Spinal cord (tissue), 10 donors: ENCODE results near the gene TM4SF5. TPM values are rescaled to one million over a fixed set of nuclear protein-coding genes. Genes with fewer than 3 reads are reported as not detected.
"Not testable (repeated sequence)": the region's sequence is repeated elsewhere in the genome, so short reads cannot be mapped to it uniquely, and the experiment has no call there.

Source experiments
- DNase-seq, 6 donors: peaks; one replicate each; pipeline versions ENCODE4 v3.0.0 to v3.0.0-alpha.2; 2013 to 2015; ENCODE audit warnings: low spot score in 6 of 6, low read depth in 4 of 6
- H3K27ac ChIP-seq: one replicate; pipeline ENCODE4 v1.5.1; 2013; ENCODE audit warnings: low read depth, low read length, control low read depth
- H3K27me3 ChIP-seq: one replicate; pipeline ENCODE4 v1.6.1; 2013; ENCODE audit warnings: low read length; ENCODE audit not compliant: control insufficient read depth, insufficient read depth
- H3K36me3 ChIP-seq: one replicate; pipeline ENCODE4 v1.6.1; 2013; ENCODE audit warnings: low read length; ENCODE audit not compliant: control insufficient read depth, insufficient read depth
- H3K4me1 ChIP-seq: one replicate; pipeline ENCODE4 v1.6.1; 2013; ENCODE audit warnings: low read length; ENCODE audit not compliant: control insufficient read depth, insufficient read depth
- H3K4me3 ChIP-seq: one replicate; pipeline ENCODE4 v1.5.1; 2013; ENCODE audit warnings: low read depth, low read length, control low read depth
- H3K9me3 ChIP-seq: one replicate; pipeline ENCODE4 v1.6.1; 2013; ENCODE audit warnings: low read length; ENCODE audit not compliant: control insufficient read depth, insufficient read depth
- WGBS: methylation state at CpG from one replicate; pipeline ENCODE4 v1.1.5; 2013; ENCODE audit warnings: missing lambda C conversion rate; ENCODE audit not compliant: insufficient coverage; 5-methylcytosine and 5-hydroxymethylcytosine counted together
- polyA plus RNA-seq, 2 donors: library from polyadenylated mRNA; unstranded; fragments of 120-200 nt; gene quantifications; one replicate each; pipeline ENCODE4 v1.2.1, GENCODE V29; 2013; ENCODE audit not compliant: insufficient read length in 2 of 2
- total RNA-seq, 2 donors: library from RNA; depleted of rRNA in 1 of 2; stranded (reverse); fragments of 120-200 nt in 1 of 2; fragments of >200 nt in 1 of 2; gene quantifications; one replicate each; pipeline versions ENCODE4 v1.2.3 to v1.2.4, GENCODE V29; 2013 to 2014
- donor health status: healthy.

Gene TM4SF5
- total and polyA plus RNA-seq, 4 donors: not detected

DNA sequence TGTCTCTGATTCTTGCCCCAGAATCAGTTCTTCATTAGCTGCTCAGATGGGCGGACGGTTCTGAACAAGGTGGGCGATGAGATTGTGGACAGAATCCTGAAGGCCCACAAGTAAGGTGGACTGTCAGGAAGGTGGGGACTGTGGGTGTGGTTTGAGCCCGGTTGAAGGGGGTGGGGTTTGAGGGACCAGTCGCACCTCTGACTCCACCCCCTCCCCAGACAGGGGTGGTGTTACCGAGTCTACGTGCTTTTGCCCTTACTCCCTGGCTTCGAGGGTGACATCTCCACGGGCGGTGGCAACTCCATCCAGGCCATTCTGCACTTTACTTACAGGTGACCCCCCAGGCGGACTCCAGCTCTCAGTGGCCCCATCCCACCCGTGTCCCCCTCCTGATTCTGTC is 46.6 kb downstream of the TM4SF5 start:
- DNase-seq: no peak
- WGBS: 81% methylated on average over 10 of the region's 12 CpGs
- Histone ChIP-seq H3K36me3 (peaks cover 69% of the 10 kb centered on the region), H3K9me3 (no peaks in the 10 kb centered on the region), H3K27me3 (no peaks in the 10 kb centered on the region), H3K4me3 (no peak overlapping the region), H3K4me1 (no peaks in the 10 kb centered on the region), H3K27ac (no peak overlapping the region)

DNA sequence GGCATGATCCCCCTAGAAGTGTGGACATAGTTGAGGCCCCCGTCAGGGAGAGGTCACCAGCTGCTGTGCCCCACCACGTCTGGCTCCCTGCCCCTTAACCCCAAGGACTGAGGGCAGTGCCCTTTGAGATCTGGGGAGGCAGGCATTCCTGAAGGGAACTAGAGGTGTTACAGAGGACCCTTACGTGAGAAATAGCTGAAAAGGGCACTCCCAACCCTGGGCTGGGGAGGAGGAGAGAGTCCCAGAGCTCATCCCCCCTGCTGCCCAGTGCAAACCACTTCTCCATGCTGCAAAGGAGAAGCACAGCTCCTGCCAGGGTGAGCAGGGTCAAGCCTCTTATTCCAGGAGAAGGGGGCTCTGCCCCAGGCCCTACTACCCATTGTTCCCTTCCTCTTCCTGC is 51.1 kb downstream of the TM4SF5 start:
- Histone ChIP-seq H3K36me3 (peaks cover 38% of the 10 kb centered on the region), H3K27me3 (no peaks in the 10 kb centered on the region), H3K27ac (no peak overlapping the region), H3K4me1 (no peaks in the 10 kb centered on the region), H3K9me3 (no peaks in the 10 kb centered on the region), H3K4me3 (no peak overlapping the region)
- WGBS: 83% methylated on average over 2 of the region's 3 CpGs
- DNase-seq: no peak

DNA sequence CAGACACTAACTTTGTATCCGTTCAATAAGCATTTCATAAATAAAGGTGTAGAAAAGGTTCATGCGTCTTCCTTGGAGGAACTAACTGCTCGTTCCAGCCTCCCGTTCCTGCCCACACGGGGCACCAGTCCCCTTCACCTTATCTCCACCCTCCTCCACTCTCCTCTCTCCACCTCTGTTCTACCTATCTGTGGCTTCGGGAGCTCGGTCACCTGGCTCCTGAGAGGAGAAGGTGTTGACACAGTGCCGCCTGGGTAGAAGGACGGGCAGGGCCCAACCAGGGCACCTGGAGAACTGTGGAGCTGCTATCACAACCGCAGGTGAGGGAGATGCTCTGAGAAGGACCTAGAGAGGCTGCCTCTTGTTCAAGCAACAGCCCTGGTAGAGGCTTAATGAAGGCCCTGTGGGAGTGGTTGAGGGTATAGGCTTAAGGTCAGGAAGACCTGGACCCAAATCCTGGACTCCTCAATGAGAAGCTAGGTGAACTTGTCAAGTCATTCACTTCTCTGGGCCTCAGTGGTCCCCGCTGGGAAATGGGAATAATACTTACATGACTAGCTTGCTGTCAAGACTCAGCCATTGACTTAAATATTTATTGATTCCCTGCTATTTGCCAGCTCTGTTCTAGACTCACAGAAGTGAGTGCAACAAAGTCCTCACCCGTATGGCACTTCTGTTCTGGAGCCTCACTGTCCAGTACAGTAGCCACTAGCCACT is 51.8 kb downstream of the TM4SF5 start:
- Histone ChIP-seq H3K27me3 (no peaks in the 10 kb centered on the region), H3K4me3 (no peak overlapping the region), H3K4me1 (no peaks in the 10 kb centered on the region), H3K27ac (no peak overlapping the region), H3K9me3 (no peaks in the 10 kb centered on the region), H3K36me3 (peaks cover 31% of the 10 kb centered on the region)
- no peak for DNase-seq
- WGBS: 79% methylated on average over 8 of the region's 12 CpGs

DNA sequence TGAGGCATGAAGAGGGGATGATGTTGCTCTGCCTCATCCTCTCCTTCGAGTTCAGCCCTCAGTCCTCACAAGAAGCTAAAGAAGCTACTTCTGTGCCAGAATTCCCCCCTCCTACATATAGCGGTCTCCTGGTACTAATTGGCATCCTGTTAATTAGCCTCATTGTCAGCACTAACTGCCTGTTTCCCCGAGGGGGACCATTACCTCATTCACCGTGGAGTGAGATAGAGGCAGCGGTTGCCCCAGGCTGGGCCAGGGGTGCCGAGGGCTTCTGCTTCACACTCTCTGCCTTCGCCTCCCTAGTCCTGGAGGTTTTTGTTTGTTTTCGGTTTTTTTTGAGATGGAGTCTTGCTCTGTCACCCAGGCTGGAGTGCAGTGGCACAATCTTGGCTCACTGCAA is 55.7 kb downstream of the TM4SF5 start:
- Histone ChIP-seq H3K4me1 (no peaks in the 10 kb centered on the region), H3K4me3 (no peak overlapping the region), H3K9me3 (no peaks in the 10 kb centered on the region), H3K36me3 (peaks cover 13% of the 10 kb centered on the region), H3K27me3 (no peaks in the 10 kb centered on the region), H3K27ac (no peak overlapping the region)
- 6% methylated on average over 2 of the region's 8 CpGs for WGBS
- DNase-seq: peak in 2 of 6 donors; percentile 59 to 89

DNA sequence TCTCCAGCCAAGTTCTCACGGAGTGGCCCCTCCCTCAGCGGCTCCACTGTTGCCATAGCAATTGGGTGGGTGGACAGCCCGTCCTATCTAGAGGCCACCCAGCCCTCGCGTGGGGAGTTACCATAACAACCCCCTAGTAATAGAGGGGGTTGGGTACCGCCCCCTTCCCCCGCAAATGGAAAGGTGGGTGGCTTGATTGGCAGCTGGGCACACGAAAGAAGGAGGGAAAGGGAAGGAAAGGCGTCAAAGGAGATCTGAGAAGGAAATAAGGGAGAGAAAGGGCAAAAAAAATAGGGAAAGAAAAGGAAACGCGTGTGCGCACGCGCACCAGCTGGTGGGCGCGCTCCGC is 61.1 kb downstream of the TM4SF5 start:
- DNase-seq, H3K36me3 ChIP-seq, H3K27me3 ChIP-seq, H3K9me3 ChIP-seq: not testable (repeated sequence)
- WGBS: 0% methylated on average over 9 of the region's 17 CpGs
- peak overlapping the region; percentile 85 for H3K27ac ChIP-seq
- H3K4me1 ChIP-seq: peaks cover 37% of the 10 kb centered on the region
- peak overlapping the region; percentile 72 for H3K4me3 ChIP-seq

Other genes starting within 250 kb of the TM4SF5 start
- 10 to 100 TPM; 19.5 to 30.9 TPM for gene MYBBP1A, start 216.5 kb upstream of the TM4SF5 start, total RNA-seq
- 10 to 100 TPM; 36.5 to 38.9 TPM for gene MYBBP1A, start 216.5 kb upstream of the TM4SF5 start, polyA plus RNA-seq
- not detected for gene GGT6, start 211.3 kb upstream of the TM4SF5 start, total RNA-seq
- under 1 TPM in 1 of 2 donors, not detected in 1; 0.15 TPM for gene GGT6, start 211.3 kb upstream of the TM4SF5 start, polyA plus RNA-seq
- 10 to 100 TPM in 1 of 2 donors, 1 to 10 TPM in 1; 5.1 to 33.9 TPM for gene SMTNL2, start 187.4 kb upstream of the TM4SF5 start, total RNA-seq
- 10 to 100 TPM in 1 of 2 donors, 1 to 10 TPM in 1; 5.8 to 12.8 TPM for gene SMTNL2, start 187.4 kb upstream of the TM4SF5 start, polyA plus RNA-seq
- 10 to 100 TPM in 1 of 2 donors, 1 to 10 TPM in 1; 3.0 to 16.3 TPM for gene ALOX15, start 130.2 kb upstream of the TM4SF5 start, total RNA-seq
- 10 to 100 TPM in 1 of 2 donors, 1 to 10 TPM in 1; 3.9 to 13.5 TPM for gene ALOX15, start 130.2 kb upstream of the TM4SF5 start, polyA plus RNA-seq
- gene PELP1, start 67.7 kb upstream of the TM4SF5 start, total RNA-seq: 10 to 100 TPM; 20.5 to 22.4 TPM
- 10 to 100 TPM; 60.7 to 70.8 TPM for gene PELP1, start 67.7 kb upstream of the TM4SF5 start, polyA plus RNA-seq
- 10 to 100 TPM; 21.2 to 33.9 TPM for gene ARRB2, start 61.3 kb upstream of the TM4SF5 start, total RNA-seq
- gene ARRB2, start 61.3 kb upstream of the TM4SF5 start, polyA plus RNA-seq: 100 to 1,000 TPM in 1 of 2 donors, 10 to 100 TPM in 1; 99.0 to 105 TPM
- gene MED11, start 40.5 kb upstream of the TM4SF5 start, total RNA-seq: 10 to 100 TPM in 1 of 2 donors, 1 to 10 TPM in 1; 9.5 to 32.1 TPM
- 10 to 100 TPM; 27.3 to 27.4 TPM for gene MED11, start 40.5 kb upstream of the TM4SF5 start, polyA plus RNA-seq
- gene ZMYND15, start 32.1 kb upstream of the TM4SF5 start, total RNA-seq: 1 to 10 TPM in 1 of 2 donors, under 1 TPM in 1; 0.89 to 2.0 TPM
- 1 to 10 TPM; 1.4 to 2.5 TPM for gene ZMYND15, start 32.1 kb upstream of the TM4SF5 start, polyA plus RNA-seq
- gene CXCL16, start 32.0 kb upstream of the TM4SF5 start, total RNA-seq: 1 to 10 TPM; 7.5 to 8.0 TPM
- 10 to 100 TPM; 18.4 to 18.8 TPM for gene CXCL16, start 32.0 kb upstream of the TM4SF5 start, polyA plus RNA-seq
- gene VMO1, start 14.5 kb downstream of the TM4SF5 start, total RNA-seq: 1 to 10 TPM in 1 of 2 donors, under 1 TPM in 1; 0.99 to 2.0 TPM
- gene VMO1, start 14.5 kb downstream of the TM4SF5 start, polyA plus RNA-seq: 1 to 10 TPM; 2.0 to 2.7 TPM
- not detected for gene GLTPD2, start 17.1 kb downstream of the TM4SF5 start, total RNA-seq
- 1 to 10 TPM; 3.5 to 5.2 TPM for gene GLTPD2, start 17.1 kb downstream of the TM4SF5 start, polyA plus RNA-seq
- gene PSMB6, start 24.3 kb downstream of the TM4SF5 start, total RNA-seq: 100 to 1,000 TPM in 1 of 2 donors, 10 to 100 TPM in 1; 94.1 to 146 TPM
- gene PSMB6, start 24.3 kb downstream of the TM4SF5 start, polyA plus RNA-seq: 100 to 1,000 TPM; 143 to 147 TPM
- gene PLD2, start 35.3 kb downstream of the TM4SF5 start, total RNA-seq: 10 to 100 TPM; 14.2 to 42.8 TPM
- 10 to 100 TPM; 29.8 to 46.9 TPM for gene PLD2, start 35.3 kb downstream of the TM4SF5 start, polyA plus RNA-seq
- gene MINK1, start 61.5 kb downstream of the TM4SF5 start, total RNA-seq: 10 to 100 TPM; 33.5 to 35.0 TPM
- 10 to 100 TPM; 67.2 to 86.2 TPM for gene MINK1, start 61.5 kb downstream of the TM4SF5 start, polyA plus RNA-seq
- 1 to 10 TPM; 1.9 to 4.7 TPM for gene C17orf107, start 127.7 kb downstream of the TM4SF5 start, total RNA-seq
- gene C17orf107, start 127.7 kb downstream of the TM4SF5 start, polyA plus RNA-seq: 1 to 10 TPM; 2.8 to 3.7 TPM
- under 1 TPM; 0.69 to 0.99 TPM for gene CHRNE, start 131.2 kb downstream of the TM4SF5 start, total RNA-seq
- gene CHRNE, start 131.2 kb downstream of the TM4SF5 start, polyA plus RNA-seq: 1 to 10 TPM; 1.1 to 1.9 TPM
- gene GP1BA, start 160.4 kb downstream of the TM4SF5 start, total RNA-seq: under 1 TPM in 1 of 2 donors, not detected in 1; 0.06 TPM
- 1 to 10 TPM in 1 of 2 donors, under 1 TPM in 1; 0.57 to 1.6 TPM for gene GP1BA, start 160.4 kb downstream of the TM4SF5 start, polyA plus RNA-seq
- gene SLC25A11, start 168.2 kb downstream of the TM4SF5 start, total RNA-seq: 10 to 100 TPM; 57.2 to 63.0 TPM
- 10 to 100 TPM; 84.0 to 95.2 TPM for gene SLC25A11, start 168.2 kb downstream of the TM4SF5 start, polyA plus RNA-seq
- gene RNF167, start 168.4 kb downstream of the TM4SF5 start, total RNA-seq: 10 to 100 TPM; 23.5 to 72.5 TPM
- gene RNF167, start 168.4 kb downstream of the TM4SF5 start, polyA plus RNA-seq: 100 to 1,000 TPM; 113 to 133 TPM
- gene PFN1, start 176.6 kb downstream of the TM4SF5 start, total RNA-seq: 100 to 1,000 TPM in 1 of 2 donors, 10 to 100 TPM in 1; 95.4 to 191 TPM
- gene PFN1, start 176.6 kb downstream of the TM4SF5 start, polyA plus RNA-seq: 100 to 1,000 TPM; 296 to 299 TPM
- 1 to 10 TPM; 4.9 to 7.3 TPM for gene ENO3, start 179.2 kb downstream of the TM4SF5 start, total RNA-seq
- gene ENO3, start 179.2 kb downstream of the TM4SF5 start, polyA plus RNA-seq: 10 to 100 TPM in 1 of 2 donors, 1 to 10 TPM in 1; 8.1 to 17.1 TPM
- gene SPAG7, start 195.9 kb downstream of the TM4SF5 start, total RNA-seq: 10 to 100 TPM; 36.8 to 85.2 TPM
- 10 to 100 TPM; 94.7 to 96.6 TPM for gene SPAG7, start 195.9 kb downstream of the TM4SF5 start, polyA plus RNA-seq
- 10 to 100 TPM; 12.6 to 20.3 TPM for gene CAMTA2, start 215.8 kb downstream of the TM4SF5 start, total RNA-seq
- 10 to 100 TPM; 84.3 to 96.1 TPM for gene CAMTA2, start 215.8 kb downstream of the TM4SF5 start, polyA plus RNA-seq
- gene INCA1, start 225.6 kb downstream of the TM4SF5 start, total RNA-seq: 1 to 10 TPM in 1 of 2 donors, under 1 TPM in 1; 0.50 to 2.0 TPM
- 1 to 10 TPM; 7.1 to 7.9 TPM for gene INCA1, start 225.6 kb downstream of the TM4SF5 start, polyA plus RNA-seq
- gene KIF1C, start 226.1 kb downstream of the TM4SF5 start, total RNA-seq: 10 to 100 TPM; 24.4 to 52.3 TPM
- 10 to 100 TPM; 41.7 to 56.0 TPM for gene KIF1C, start 226.1 kb downstream of the TM4SF5 start, polyA plus RNA-seq